Activated T-cell treated with anti-CD3 and anti-CD28 coated beads, Interleukin-2, amount 50 U/mL, for 24 hours (primary cell): ENCODE data around the gene RASGRP2.
"Not testable (repeated sequence)": the region's sequence is repeated elsewhere in the genome, so short reads cannot be mapped to it uniquely, and the experiment has no call there.

ENCODE experiments used
- DNase-seq: peaks from one replicate; pipeline ENCODE4 v3.0.0-alpha.2; 2020
- H3K27ac Mint-ChIP-seq: 2 replicates; pipeline ENCODE4 v1.8.0; 2020; ENCODE audit warnings: mild to moderate bottlenecking, mixed read lengths
- H3K27me3 Mint-ChIP-seq: 2 replicates; pipeline ENCODE4 v1.8.0; 2020; ENCODE audit warnings: mixed read lengths
- H3K36me3 Mint-ChIP-seq: 2 replicates; pipeline ENCODE4 v1.8.0; 2020; ENCODE audit warnings: low read depth, mixed read lengths
- H3K4me1 Mint-ChIP-seq: 2 replicates; pipeline ENCODE4 v1.8.0; 2020; ENCODE audit warnings: low read depth, mixed read lengths
- H3K4me3 Mint-ChIP-seq: 2 replicates; pipeline ENCODE4 v1.8.0; 2020; ENCODE audit warnings: mild to moderate bottlenecking, moderate library complexity, mixed read lengths
- H3K9me3 Mint-ChIP-seq: 2 replicates; pipeline ENCODE4 v1.8.0; 2020; ENCODE audit warnings: mixed read lengths

RASGRP2 gene

GRCh38 chr11:64716473-64717267 lies 27.3 kb downstream of the RASGRP2 start:
- Mint-ChIP-seq H3K4me3 (no peak overlapping the region), H3K4me1 (peaks cover 9% of the 10 kb centered on the region), H3K36me3 (no peaks in the 10 kb centered on the region), H3K27ac (no peak overlapping the region), H3K9me3 (no peaks in the 10 kb centered on the region), H3K27me3 (peaks cover 77% of the 10 kb centered on the region)
- DNase-seq: no peak

- H3K27me3 Mint-ChIP-seq: peaks cover 77% of the 10 kb centered on the region
- no peaks in the 10 kb centered on the region for H3K36me3 Mint-ChIP-seq
- no peak overlapping the region for H3K4me3 Mint-ChIP-seq
- H3K4me1 Mint-ChIP-seq: peaks cover 14% of the 10 kb centered on the region
- H3K9me3 Mint-ChIP-seq: no peaks in the 10 kb centered on the region
- DNase-seq: no peak
- H3K27ac Mint-ChIP-seq: no peak overlapping the region
Observed at GRCh38 chr11:64715756-64716472, 28.0 kb downstream of the RASGRP2 start.

GRCh38 chr11:64715110-64715509 lies 28.8 kb downstream of the RASGRP2 start:
- Mint-ChIP-seq H3K27me3 (peaks cover 77% of the 10 kb centered on the region), H3K4me3 (no peak overlapping the region), H3K27ac (no peak overlapping the region), H3K36me3 (no peaks in the 10 kb centered on the region), H3K4me1 (peaks cover 16% of the 10 kb centered on the region), H3K9me3 (no peaks in the 10 kb centered on the region)
- DNase-seq: no peak

GRCh38 chr11:64714666-64715065 lies 29.3 kb downstream of the RASGRP2 start:
- no peak for DNase-seq
- Mint-ChIP-seq H3K4me3 (no peak overlapping the region), H3K4me1 (peaks cover 16% of the 10 kb centered on the region), H3K27ac (peak overlapping the region; percentile 7), H3K9me3 (no peaks in the 10 kb centered on the region), H3K36me3 (no peaks in the 10 kb centered on the region), H3K27me3 (peaks cover 78% of the 10 kb centered on the region)

GRCh38 chr11:64713781-64714363 lies 30.1 kb downstream of the RASGRP2 start:
- peak overlapping the region; percentile 7 for H3K27ac Mint-ChIP-seq
- no peak for DNase-seq
- peak overlapping the region; percentile 4 for H3K4me3 Mint-ChIP-seq
- peaks cover 79% of the 10 kb centered on the region for H3K27me3 Mint-ChIP-seq
- H3K4me1 Mint-ChIP-seq: peaks cover 16% of the 10 kb centered on the region
- no peaks in the 10 kb centered on the region for H3K36me3 Mint-ChIP-seq
- H3K9me3 Mint-ChIP-seq: no peaks in the 10 kb centered on the region

GRCh38 chr11:64713016-64713707 lies 30.8 kb downstream of the RASGRP2 start:
- H3K27ac Mint-ChIP-seq: no peak overlapping the region
- DNase-seq: peak; percentile 46
- H3K27me3 Mint-ChIP-seq: peaks cover 79% of the 10 kb centered on the region
- no peaks in the 10 kb centered on the region for H3K36me3 Mint-ChIP-seq
- no peaks in the 10 kb centered on the region for H3K9me3 Mint-ChIP-seq
- H3K4me1 Mint-ChIP-seq: peaks cover 16% of the 10 kb centered on the region
- no peak overlapping the region for H3K4me3 Mint-ChIP-seq

- peaks cover 77% of the 10 kb centered on the region for H3K27me3 Mint-ChIP-seq
- no peaks in the 10 kb centered on the region for H3K36me3 Mint-ChIP-seq
- no peak for DNase-seq
- H3K27ac Mint-ChIP-seq: no peak overlapping the region
- H3K4me1 Mint-ChIP-seq: peaks cover 16% of the 10 kb centered on the region
- H3K4me3 Mint-ChIP-seq: peak overlapping the region; percentile 25
- H3K9me3 Mint-ChIP-seq: no peaks in the 10 kb centered on the region
Observed at GRCh38 chr11:64712430-64713015, 31.4 kb downstream of the RASGRP2 start.

GRCh38 chr11:64711956-64712362 lies 32.0 kb downstream of the RASGRP2 start:
- H3K4me1 Mint-ChIP-seq: peaks cover 16% of the 10 kb centered on the region
- H3K9me3 Mint-ChIP-seq: no peaks in the 10 kb centered on the region
- H3K4me3 Mint-ChIP-seq: peak overlapping the region; percentile 25
- H3K27me3 Mint-ChIP-seq: peaks cover 72% of the 10 kb centered on the region
- DNase-seq: no peak
- H3K36me3 Mint-ChIP-seq: no peaks in the 10 kb centered on the region
- no peak overlapping the region for H3K27ac Mint-ChIP-seq

GRCh38 chr11:64711138-64711955 lies 32.6 kb downstream of the RASGRP2 start:
- Mint-ChIP-seq H3K9me3 (no peaks in the 10 kb centered on the region), H3K4me1 (peaks cover 16% of the 10 kb centered on the region), H3K36me3 (no peaks in the 10 kb centered on the region), H3K27me3 (peaks cover 70% of the 10 kb centered on the region), H3K4me3 (no peak overlapping the region), H3K27ac (no peak overlapping the region)
- no peak for DNase-seq

- DNase-seq: no peak
- Mint-ChIP-seq H3K9me3 (no peaks in the 10 kb centered on the region), H3K4me1 (peaks cover 16% of the 10 kb centered on the region), H3K4me3 (no peak overlapping the region), H3K27ac (no peak overlapping the region), H3K36me3 (no peaks in the 10 kb centered on the region), H3K27me3 (peaks cover 65% of the 10 kb centered on the region)
Observed at GRCh38 chr11:64710418-64711137, 33.4 kb downstream of the RASGRP2 start.

- Mint-ChIP-seq H3K4me1 (no peaks in the 10 kb centered on the region), H3K36me3 (no peaks in the 10 kb centered on the region), H3K4me3 (no peak overlapping the region), H3K9me3 (no peaks in the 10 kb centered on the region), H3K27me3 (peaks cover 34% of the 10 kb centered on the region), H3K27ac (no peak overlapping the region)
- DNase-seq: no peak
Observed at GRCh38 chr11:64705501-64705900, 38.4 kb downstream of the RASGRP2 start.

GRCh38 chr11:64703048-64703447 lies 40.9 kb downstream of the RASGRP2 start:
- no peaks in the 10 kb centered on the region for H3K36me3 Mint-ChIP-seq
- no peak overlapping the region for H3K27ac Mint-ChIP-seq
- DNase-seq: no peak
- peaks cover 16% of the 10 kb centered on the region for H3K27me3 Mint-ChIP-seq
- no peaks in the 10 kb centered on the region for H3K9me3 Mint-ChIP-seq
- no peak overlapping the region for H3K4me3 Mint-ChIP-seq
- no peaks in the 10 kb centered on the region for H3K4me1 Mint-ChIP-seq

- not testable (repeated sequence) for H3K27ac Mint-ChIP-seq, H3K9me3 Mint-ChIP-seq, H3K36me3 Mint-ChIP-seq, DNase-seq, H3K4me1 Mint-ChIP-seq, H3K4me3 Mint-ChIP-seq
- peaks cover 15% of the 10 kb centered on the region for H3K27me3 Mint-ChIP-seq
Observed at GRCh38 chr11:64701956-64702355, 42.0 kb downstream of the RASGRP2 start.
